Nephron (organoid): ENCODE measurements around the gene ANKRD1.
"Not testable (repeated sequence)": the region's sequence is repeated elsewhere in the genome, so short reads cannot be mapped to it uniquely, and the experiment has no call there.

Experiments
- H3K27ac Mint-ChIP-seq, 3 experiments: 2 replicates each; pipeline ENCODE4 v1.8.0; 2020; ENCODE audit warnings: mixed read lengths in 3 of 3, mild to moderate bottlenecking in 2 of 3, moderate library complexity in 1 of 3
- H3K27me3 Mint-ChIP-seq: 2 replicates; pipeline ENCODE4 v1.8.0; 2021; ENCODE audit warnings: low read depth, mild to moderate bottlenecking, moderate library complexity, mixed read lengths
- H3K36me3 Mint-ChIP-seq: 2 replicates; pipeline ENCODE4 v1.8.0; 2020; ENCODE audit warnings: low read depth, mixed read lengths
- H3K4me1 Mint-ChIP-seq: 2 replicates; pipeline ENCODE4 v1.8.0; 2020; ENCODE audit warnings: mixed read lengths
- H3K4me3 Mint-ChIP-seq, 3 experiments: 2 replicates each; pipeline ENCODE4 v1.8.0; 2020; ENCODE audit warnings: mild to moderate bottlenecking in 3 of 3, mixed read lengths in 3 of 3, moderate library complexity in 2 of 3
- H3K9me3 Mint-ChIP-seq: 2 replicates; pipeline ENCODE4 v1.8.0; 2020; ENCODE audit warnings: mixed read lengths
- TF ChIP-seq, protein P1 (sequence below), 3 experiments: fragments of 200-600 bp; sonication (generic); IDR thresholded peaks; one replicate each; pipeline ENCODE4 v1.5.0; 2021; ENCODE audit warnings: antibody characterized with exemption in 3 of 3; ENCODE audit not compliant: unreplicated experiment in 3 of 3

The ANKRD1 gene

DNA sequence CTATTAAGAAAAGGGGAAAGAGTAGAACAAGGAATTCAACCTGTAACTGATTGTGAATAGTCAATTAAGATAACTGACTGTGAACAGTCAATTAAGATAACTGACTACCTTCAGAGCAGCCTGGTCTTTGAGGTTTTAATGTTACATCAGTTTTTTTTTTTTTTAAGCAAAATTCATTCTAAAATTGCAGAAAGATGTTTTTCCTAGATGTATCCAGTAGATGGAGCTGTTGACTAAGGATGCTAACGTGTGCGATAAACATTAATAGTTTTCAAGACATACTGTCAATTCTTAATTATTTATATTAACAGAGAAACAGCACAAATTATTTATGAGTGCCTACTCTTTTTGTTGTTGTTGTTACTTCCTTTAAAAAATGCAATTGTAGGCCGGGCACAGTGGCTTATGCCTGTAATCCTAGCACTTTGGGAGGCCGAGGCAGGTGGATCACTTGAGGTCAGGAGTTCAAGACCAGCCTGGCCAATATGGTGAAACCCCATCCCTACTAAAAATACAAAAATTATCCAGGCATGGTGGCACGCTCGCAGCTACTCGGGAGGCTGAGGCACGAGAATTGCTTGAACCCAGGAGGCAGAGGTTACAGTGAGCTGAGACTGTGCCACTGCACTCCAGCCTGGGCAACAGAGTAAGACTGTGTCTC, 40.7 kb downstream of the ANKRD1 start:
- not testable (repeated sequence) for H3K4me1 Mint-ChIP-seq, H3K27me3 Mint-ChIP-seq, H3K27ac Mint-ChIP-seq, H3K4me3 Mint-ChIP-seq, H3K9me3 Mint-ChIP-seq
- peaks cover 49% of the 10 kb centered on the region for H3K36me3 Mint-ChIP-seq
- TF ChIP-seq, protein P1, sequence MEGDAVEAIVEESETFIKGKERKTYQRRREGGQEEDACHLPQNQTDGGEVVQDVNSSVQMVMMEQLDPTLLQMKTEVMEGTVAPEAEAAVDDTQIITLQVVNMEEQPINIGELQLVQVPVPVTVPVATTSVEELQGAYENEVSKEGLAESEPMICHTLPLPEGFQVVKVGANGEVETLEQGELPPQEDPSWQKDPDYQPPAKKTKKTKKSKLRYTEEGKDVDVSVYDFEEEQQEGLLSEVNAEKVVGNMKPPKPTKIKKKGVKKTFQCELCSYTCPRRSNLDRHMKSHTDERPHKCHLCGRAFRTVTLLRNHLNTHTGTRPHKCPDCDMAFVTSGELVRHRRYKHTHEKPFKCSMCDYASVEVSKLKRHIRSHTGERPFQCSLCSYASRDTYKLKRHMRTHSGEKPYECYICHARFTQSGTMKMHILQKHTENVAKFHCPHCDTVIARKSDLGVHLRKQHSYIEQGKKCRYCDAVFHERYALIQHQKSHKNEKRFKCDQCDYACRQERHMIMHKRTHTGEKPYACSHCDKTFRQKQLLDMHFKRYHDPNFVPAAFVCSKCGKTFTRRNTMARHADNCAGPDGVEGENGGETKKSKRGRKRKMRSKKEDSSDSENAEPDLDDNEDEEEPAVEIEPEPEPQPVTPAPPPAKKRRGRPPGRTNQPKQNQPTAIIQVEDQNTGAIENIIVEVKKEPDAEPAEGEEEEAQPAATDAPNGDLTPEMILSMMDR (IDR thresholded peaks at IDR 0.05; ENCODE audit: unreplicated experiment in 3 of 3): peak; percentile 58 to 77 (median 59)

DNA sequence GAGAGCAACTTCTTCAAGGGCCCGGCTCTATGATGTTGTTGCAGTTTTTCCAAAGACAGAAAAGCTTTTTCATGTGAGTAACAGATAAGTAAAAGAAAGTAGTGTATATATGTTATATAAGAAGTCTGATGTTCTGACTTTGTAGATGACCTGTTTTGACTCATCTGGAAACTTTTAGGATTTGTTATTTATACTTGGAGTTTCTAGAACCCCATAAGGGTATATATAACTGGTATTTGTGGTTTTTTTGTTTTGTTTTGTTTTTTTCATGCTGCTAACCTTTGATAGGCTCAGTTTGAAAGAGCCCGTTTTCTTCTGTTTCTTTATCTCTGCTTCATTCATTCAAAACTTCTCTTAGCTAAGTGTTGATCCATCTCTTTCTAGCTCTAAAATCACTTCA, 41.8 kb downstream of the ANKRD1 start:
- Mint-ChIP-seq H3K36me3 (peaks cover 42% of the 10 kb centered on the region), H3K27ac (no peak overlapping the region), H3K27me3 (no peaks in the 10 kb centered on the region), H3K4me1 (peaks cover 3% of the 10 kb centered on the region), H3K4me3 (no peak overlapping the region), H3K9me3 (no peaks in the 10 kb centered on the region)
- TF ChIP-seq, protein P1 (IDR thresholded peaks at IDR 0.05; ENCODE audit: unreplicated experiment in 3 of 3): no peak

DNA sequence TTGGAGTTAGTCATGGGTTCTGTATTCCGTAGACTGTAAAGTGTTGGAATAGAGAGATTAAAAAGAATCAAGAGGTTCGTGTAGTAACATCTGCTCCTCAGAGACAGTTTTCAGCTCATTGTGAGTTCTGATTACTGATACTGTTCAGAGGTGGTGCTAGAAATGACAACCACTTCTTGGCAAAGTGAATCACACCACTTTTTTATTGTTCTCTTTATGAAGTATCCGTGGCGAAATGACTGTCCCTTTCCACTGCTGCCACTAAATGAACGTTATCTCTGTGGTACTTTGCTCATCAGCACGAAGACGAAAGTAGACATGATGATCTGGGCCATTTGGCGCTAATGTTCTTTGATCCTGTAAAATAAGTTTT, 48.3 kb downstream of the ANKRD1 start:
- TF ChIP-seq, protein P1 (IDR thresholded peaks at IDR 0.05; ENCODE audit: unreplicated experiment in 3 of 3): no peak
- peak overlapping the region; percentile 95 to 97 (median 97) for H3K4me3 Mint-ChIP-seq
- peak overlapping the region; percentile 68 to 82 (median 79) for H3K27ac Mint-ChIP-seq
- peaks cover 14% of the 10 kb centered on the region for H3K36me3 Mint-ChIP-seq
- peaks cover 17% of the 10 kb centered on the region for H3K9me3 Mint-ChIP-seq
- peaks cover 5% of the 10 kb centered on the region for H3K27me3 Mint-ChIP-seq
- peaks cover 21% of the 10 kb centered on the region for H3K4me1 Mint-ChIP-seq

DNA sequence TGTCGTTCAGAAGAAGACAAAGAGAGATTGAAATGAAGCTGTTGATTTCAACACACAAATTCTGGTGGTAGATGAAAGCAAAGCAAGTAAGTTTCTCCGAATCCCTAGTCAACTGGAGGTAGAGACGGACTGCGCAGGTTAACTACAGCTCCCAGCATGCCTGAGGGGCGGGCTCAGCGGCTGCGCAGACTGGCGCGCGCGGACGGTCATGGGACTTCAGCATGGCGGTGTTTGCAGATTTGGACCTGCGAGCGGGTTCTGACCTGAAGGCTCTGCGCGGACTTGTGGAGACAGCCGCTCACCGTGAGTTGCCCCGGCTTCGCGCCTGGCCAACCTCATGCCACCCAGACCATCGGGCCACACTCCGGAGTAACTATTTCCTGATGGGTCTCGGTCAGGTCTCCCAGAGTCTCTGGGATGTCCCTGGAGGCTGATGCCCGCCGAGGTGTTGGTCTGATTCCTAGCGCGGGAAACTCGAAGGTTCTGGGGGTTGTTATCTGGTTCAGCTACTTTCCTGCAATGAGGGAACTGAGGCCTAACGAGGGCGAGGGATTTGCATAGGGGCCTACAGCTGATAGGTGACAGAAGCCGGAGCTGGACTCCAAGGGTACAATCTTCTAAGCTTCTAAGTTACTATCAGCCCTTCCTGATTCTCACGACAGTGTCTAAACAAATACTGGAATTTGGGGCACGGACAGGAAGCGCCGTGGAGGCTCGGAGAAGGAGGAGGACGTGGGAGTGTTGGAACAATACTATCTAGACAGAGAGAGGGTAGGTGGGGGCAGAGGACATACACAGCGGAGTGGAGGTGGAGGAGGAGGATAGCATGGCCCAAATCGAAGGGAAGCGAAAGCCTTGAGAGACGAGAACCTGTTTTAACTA, 48.9 kb downstream of the ANKRD1 start, which contains the start of gene RPP30:
Gene RPP30, plus strand, starts transcription at position 209 of the 882 bp plus-strand sequence. Its CDS starts 13 bp downstream, at position 222.
- Mint-ChIP-seq H3K36me3 (peaks cover 9% of the 10 kb centered on the region), H3K4me1 (peaks cover 21% of the 10 kb centered on the region), H3K27ac (peak within 1 kb of the TSS; percentile 68 to 82 (median 79)), H3K9me3 (peaks cover 17% of the 10 kb centered on the region), H3K27me3 (peaks cover 10% of the 10 kb centered on the region), H3K4me3 (peak within 1 kb of the TSS; percentile 95 to 97 (median 97))
- TF ChIP-seq, protein P1 (IDR thresholded peaks at IDR 0.05; ENCODE audit: unreplicated experiment in 3 of 3): no peak

DNA sequence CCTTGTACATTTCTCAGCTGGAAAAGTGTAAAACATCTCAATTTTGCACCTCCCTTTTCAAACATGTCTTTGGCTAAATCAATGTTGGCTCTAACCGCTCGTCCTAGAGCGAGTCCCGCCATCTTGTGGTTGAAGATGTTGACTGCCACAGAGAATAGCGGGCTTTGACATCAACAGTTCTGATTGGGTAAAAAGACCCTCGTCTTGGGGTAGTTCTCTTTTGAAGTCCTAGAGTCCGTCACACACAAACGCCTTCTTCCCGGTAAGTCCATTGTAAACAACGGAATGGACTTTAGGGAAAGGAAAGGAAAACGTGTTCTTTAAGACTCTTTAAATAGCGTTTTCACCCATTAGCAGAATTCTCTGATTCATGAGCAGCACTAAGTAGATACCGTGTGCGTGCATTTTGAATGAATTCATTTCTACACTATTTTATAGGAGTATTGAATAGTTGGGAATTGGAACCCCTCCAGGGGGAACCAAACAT, 49.6 kb downstream of the ANKRD1 start:
- Mint-ChIP-seq H3K4me1 (peaks cover 21% of the 10 kb centered on the region), H3K4me3 (peak overlapping the region; percentile 95 to 97 (median 97)), H3K9me3 (peaks cover 17% of the 10 kb centered on the region), H3K27me3 (peaks cover 15% of the 10 kb centered on the region), H3K27ac (peak overlapping the region; percentile 68 to 82 (median 79)), H3K36me3 (peaks cover 4% of the 10 kb centered on the region)
- TF ChIP-seq, protein P1 (IDR thresholded peaks at IDR 0.05; ENCODE audit: unreplicated experiment in 3 of 3): peak; percentile 43 to 61 (median 48)
